Endothelial cell of umbilical vein (primary cell): ENCODE measurements around the gene AK9. TPM values are rescaled to one million over a fixed set of nuclear protein-coding genes. Genes with fewer than 3 reads are reported as not detected.

Source experiments
- BruUV-seq: library from RNA; stranded (reverse); fragments of 400-500 nt; replicated peaks from 2 replicates; lab custom pipeline; 2021; lab: Mats Ljungman, UMichigan
- CTCF ChIA-PET: fragments of 300-600, 350-600 bp; sonication (Branson Sonifier 250); formaldehyde crosslinking; loops from one replicate; lab custom pipeline; 2021; ENCODE audit warnings: antibody characterized with exemption, inconsistent platforms; lab: Charles Lee
- POLR2A ChIA-PET: fragments of 300-600, 350-600 bp; sonication (Branson Sonifier 250); formaldehyde crosslinking; loops from one replicate; lab custom pipeline; 2021; ENCODE audit warnings: antibody characterized with exemption, inconsistent platforms; lab: Charles Lee
- DNase-seq: peaks from one replicate; pipeline ENCODE4 v3.0.0-alpha.2; 2011; ENCODE audit warnings: low read depth, low spot score
- FAIRE-seq: peaks from 2 replicates; lab custom pipeline; 2011; peaks lifted over from hg19 to GRCh38; lab: Jason Lieb, UNC
- H2AFZ ChIP-seq: 2 replicates; pipeline ENCODE4 v1.6.0; 2012; ENCODE audit warnings: low read depth, low read length, control low read depth, inconsistent platforms
- H3K27ac ChIP-seq: 2 replicates; pipeline ENCODE4 v1.5.1; 2011; ENCODE audit warnings: low read depth, mild to moderate bottlenecking, control low read depth, low read length, moderate library complexity; ENCODE audit not compliant: insufficient read depth
- H3K27me3 ChIP-seq, 2 experiments: 2 replicates each; pipeline versions ENCODE4 v1.6.0 to v1.6.1; 2011; ENCODE audit warnings: low read length in 2 of 2, mixed read lengths in 1 of 2; ENCODE audit not compliant: control insufficient read depth in 2 of 2, insufficient read depth in 2 of 2
- H3K36me3 ChIP-seq, 2 experiments: 2 replicates in 1 of 2; 3 replicates in 1 of 2; pipeline ENCODE4 v1.5.1; 2011; ENCODE audit warnings: low read length in 2 of 2, mild to moderate bottlenecking in 1 of 2, moderate library complexity in 1 of 2; ENCODE audit not compliant: control insufficient read depth in 2 of 2, insufficient read depth in 2 of 2; ENCODE audit errors: extremely low read depth in 1 of 2
- H3K4me1 ChIP-seq: 3 replicates; pipeline ENCODE4 v1.5.1; 2011; ENCODE audit warnings: mild to moderate bottlenecking, low read length; ENCODE audit not compliant: control insufficient read depth, insufficient read depth; ENCODE audit errors: extremely low read depth
- H3K4me2 ChIP-seq: 2 replicates; pipeline ENCODE4 v1.6.1; 2011; ENCODE audit warnings: low read length, control low read depth, mixed read lengths; ENCODE audit not compliant: insufficient read depth
- H3K4me3 ChIP-seq, 3 experiments: fragments of 200-600 bp in 1 of 3; sonication (generic), shearing (Covaris generic) in 1 of 3; replicated peaks in 1 of 3; 2 replicates each; pipeline ENCODE4 v1.5.1; 2011 to 2016; ENCODE audit warnings: control low read depth in 3 of 3, low read length in 3 of 3, mild to moderate bottlenecking in 2 of 3, inconsistent platforms in 1 of 3, low read depth in 1 of 3, moderate library complexity in 1 of 3; ENCODE audit not compliant: insufficient read depth in 1 of 3
- H3K79me2 ChIP-seq: 2 replicates; pipeline ENCODE4 v1.6.0; 2012; ENCODE audit warnings: low read length, inconsistent platforms; ENCODE audit not compliant: control insufficient read depth, insufficient read depth
- H3K9ac ChIP-seq: replicated peaks from 2 replicates; pipeline ENCODE3; 2011; ENCODE audit warnings: low read length, control low read depth; ENCODE audit not compliant: insufficient read depth; ENCODE audit errors: extremely low read depth
- H3K9me1 ChIP-seq: replicated peaks from 3 replicates; pipeline ENCODE4 v1.6.0; 2011; ENCODE audit warnings: mild to moderate bottlenecking, low read length; ENCODE audit not compliant: control insufficient read depth, insufficient read depth; ENCODE audit errors: extremely low read depth
- H3K9me3 ChIP-seq: replicated peaks from 2 replicates; pipeline ENCODE4 v1.5.1; 2012; ENCODE audit warnings: low read length, inconsistent platforms; ENCODE audit not compliant: control insufficient read depth, insufficient read depth
- H4K20me1 ChIP-seq: replicated peaks from 2 replicates; pipeline ENCODE3; 2011; ENCODE audit warnings: mild to moderate bottlenecking, low read length; ENCODE audit not compliant: control insufficient read depth, insufficient read depth; ENCODE audit errors: extremely low read depth
- EZH2 ChIP-seq: IDR thresholded peaks from 2 replicates; pipeline ENCODE4 v1.6.1; 2012; ENCODE audit warnings: borderline replicate concordance, low read depth, mild to moderate bottlenecking, moderate library complexity, low read length, inconsistent platforms; ENCODE audit not compliant: severe bottlenecking
- GATA2 ChIP-seq: IDR thresholded peaks from 2 replicates; pipeline ENCODE4 v1.7.0; 2011; ENCODE audit warnings: low read depth, mild to moderate bottlenecking, moderate library complexity, mixed read lengths, low read length; ENCODE audit not compliant: insufficient read length, insufficient read depth
- JUN ChIP-seq: IDR thresholded peaks from 2 replicates; pipeline ENCODE4 v1.6.1; 2011; ENCODE audit warnings: borderline replicate concordance, low read depth; ENCODE audit not compliant: insufficient read length, insufficient read depth
- POLR2A ChIP-seq: IDR thresholded peaks from 2 replicates; pipeline ENCODE4 v1.6.1; 2012; ENCODE audit warnings: low read depth, mild to moderate bottlenecking, control low read depth, low read length
- POLR2AphosphoS5 ChIP-seq: IDR thresholded peaks from 2 replicates; pipeline ENCODE4 v1.6.1; 2012; ENCODE audit warnings: low read depth, mild to moderate bottlenecking, control low read depth, low read length, moderate library complexity; ENCODE audit not compliant: insufficient read depth
- dilution Hi-C: fragments of 300-500 bp; cut with MboI; formaldehyde crosslinking; loops from one replicate; pipeline ENCODE4 v1.15.0; 2019; ENCODE audit warnings: low sequenced_read_pairs; ENCODE audit not compliant: extremely low pct_ligation_motif_present
- intact Hi-C: fragments of 100-400 bp; cut with micrococcal nuclease; formaldehyde crosslinking; loops from one replicate; pipeline ENCODE4 v1.10.0; 2022
- polyA plus RNA-seq, 4 experiments: library from polyadenylated mRNA; depleted of rRNA in 3 of 4; stranded (reverse) in 3 of 4; unstranded in 1 of 4; fragments of >200 nt; gene quantifications; 2 replicates each; pipeline versions ENCODE4 v1.2.1 to v1.2.3, GENCODE V29; 2011 to 2012; ENCODE audit warnings: missing spikeins in 1 of 4
- total RNA-seq: library from RNA; stranded (reverse); gene quantifications from 2 replicates; pipeline ENCODE4 v1.2.3, GENCODE V29; 2021
- TF ChIP-seq, protein P1 (sequence below), 2 donors: IDR thresholded peaks; 1 replicate in 1 of 2; 2 replicates in 1 of 2; pipeline ENCODE4 v1.5.1; 2011; ENCODE audit warnings: low read length in 2 of 2, mild to moderate bottlenecking in 2 of 2, moderate library complexity in 2 of 2, control low read depth in 1 of 2, inconsistent platforms in 1 of 2, low read depth in 1 of 2; ENCODE audit not compliant: insufficient read depth in 1 of 2; ENCODE audit errors: extremely low read depth in 1 of 2
- TF ChIP-seq, protein P2 (sequence below): IDR thresholded peaks from 2 replicates; pipeline ENCODE4 v1.6.1; 2011; ENCODE audit not compliant: insufficient read depth, insufficient read length

The AK9 gene
- total and polyA plus RNA-seq, 2 donors (not counting 3 experiments of a cell fraction or from before 2014, with no cell fraction given) = 1.4 to 3.2 TPM

DNA sequence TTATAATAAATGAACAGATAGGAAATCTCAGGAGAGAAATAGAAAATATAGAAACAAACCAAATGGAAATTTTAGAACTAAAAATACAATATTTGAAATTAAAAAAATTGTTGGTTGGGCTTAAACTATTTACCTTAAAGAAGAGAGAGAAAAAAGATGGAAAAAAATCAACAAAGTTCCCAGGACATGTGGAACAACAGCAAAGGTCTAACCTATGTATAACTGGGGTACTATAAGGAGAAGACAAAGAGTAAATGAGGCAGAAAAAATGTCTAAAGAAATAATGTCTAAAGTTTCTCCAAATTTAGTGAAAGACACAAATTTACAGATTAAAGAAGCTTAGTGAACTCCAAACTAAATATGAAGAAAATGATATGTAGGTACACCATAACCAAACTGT, 166.9 kb downstream of the AK9 start:
- Histone ChIP-seq H3K4me1 (no peaks in the 10 kb centered on the region), H3K27me3 (no peaks in the 10 kb centered on the region), H2AFZ (no peak overlapping the region), H3K4me2 (no peak overlapping the region), H3K4me3 (no peak overlapping the region), H3K27ac (no peak overlapping the region), H3K9ac (no peak overlapping the region), H3K36me3 (no peaks in the 10 kb centered on the region), H3K9me1 (no peaks in the 10 kb centered on the region), H3K9me3 (no peaks in the 10 kb centered on the region), H4K20me1 (no peaks in the 10 kb centered on the region), H3K79me2 (no peaks in the 10 kb centered on the region)
- DNase-seq = no peak
- ChIA-PET CTCF (interaction anchor here (6.5 kb wide), 1 partner anchor 515 kb away, joined by 118 read pairs; no protein-coding TSS in a partner anchor), POLR2A (no interaction called here)
- no TSS peak for BruUV-seq
- TF ChIP-seq JUN (no peak), GATA2 (no peak), EZH2 (no peak), POLR2A (no peak), POLR2AphosphoS5 (no peak)
- TF ChIP-seq, protein P1, sequence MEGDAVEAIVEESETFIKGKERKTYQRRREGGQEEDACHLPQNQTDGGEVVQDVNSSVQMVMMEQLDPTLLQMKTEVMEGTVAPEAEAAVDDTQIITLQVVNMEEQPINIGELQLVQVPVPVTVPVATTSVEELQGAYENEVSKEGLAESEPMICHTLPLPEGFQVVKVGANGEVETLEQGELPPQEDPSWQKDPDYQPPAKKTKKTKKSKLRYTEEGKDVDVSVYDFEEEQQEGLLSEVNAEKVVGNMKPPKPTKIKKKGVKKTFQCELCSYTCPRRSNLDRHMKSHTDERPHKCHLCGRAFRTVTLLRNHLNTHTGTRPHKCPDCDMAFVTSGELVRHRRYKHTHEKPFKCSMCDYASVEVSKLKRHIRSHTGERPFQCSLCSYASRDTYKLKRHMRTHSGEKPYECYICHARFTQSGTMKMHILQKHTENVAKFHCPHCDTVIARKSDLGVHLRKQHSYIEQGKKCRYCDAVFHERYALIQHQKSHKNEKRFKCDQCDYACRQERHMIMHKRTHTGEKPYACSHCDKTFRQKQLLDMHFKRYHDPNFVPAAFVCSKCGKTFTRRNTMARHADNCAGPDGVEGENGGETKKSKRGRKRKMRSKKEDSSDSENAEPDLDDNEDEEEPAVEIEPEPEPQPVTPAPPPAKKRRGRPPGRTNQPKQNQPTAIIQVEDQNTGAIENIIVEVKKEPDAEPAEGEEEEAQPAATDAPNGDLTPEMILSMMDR (IDR thresholded peaks at IDR 0.05; ENCODE audit: extremely low read depth in 1 of 2, insufficient read depth in 1 of 2, low read depth in 1 of 2, low read length in 2 of 2) = no peak
- TF ChIP-seq, protein P2, sequence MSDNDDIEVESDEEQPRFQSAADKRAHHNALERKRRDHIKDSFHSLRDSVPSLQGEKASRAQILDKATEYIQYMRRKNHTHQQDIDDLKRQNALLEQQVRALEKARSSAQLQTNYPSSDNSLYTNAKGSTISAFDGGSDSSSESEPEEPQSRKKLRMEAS = no peak
- dilution Hi-C loops = no loop called here
- FAIRE-seq = no peak
- intact Hi-C loops = no loop called here
